Body of pancreas (tissue), 4 donors: Measurements from ENCODE around the gene AGPS.

ENCODE experiments used
- POLR2A ChIP-seq, 3 donors: fragments of 450-650 bp; IDR thresholded peaks; one replicate each; pipeline ENCODE4 v1.6.1; 2016; ENCODE audit warnings: antibody characterized with exemption in 3 of 3, mild to moderate bottlenecking in 2 of 3
- TF ChIP-seq, protein P1 (sequence below), 7 experiments: fragments of 450-650 bp in 4 of 7; fragments of 200-600 bp in 3 of 7; sonication (generic) in 3 of 7; IDR thresholded peaks; one replicate each; pipeline ENCODE4 v1.5.1; 2016 to 2019; ENCODE audit warnings: antibody characterized with exemption in 7 of 7

DNA sequence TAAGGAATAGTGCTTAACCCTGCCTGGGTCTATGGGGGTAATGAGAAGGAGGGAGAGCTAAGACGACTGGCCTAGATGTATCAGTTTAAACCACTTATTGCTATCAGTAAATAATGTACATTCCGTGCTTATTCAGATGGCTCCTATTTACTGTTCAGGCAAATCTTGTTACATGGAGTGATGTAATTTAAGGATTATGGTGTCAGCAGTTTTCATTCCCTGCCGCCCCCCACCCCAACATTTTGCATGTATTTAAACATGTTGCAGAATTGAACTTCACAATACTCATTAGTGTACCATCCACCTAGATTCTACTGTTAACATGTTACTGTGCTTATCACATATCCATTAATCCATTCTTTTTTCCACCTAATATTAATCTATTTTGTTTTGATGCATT is 11.7 kb downstream of the AGPS start:
- TF ChIP-seq, protein P1, sequence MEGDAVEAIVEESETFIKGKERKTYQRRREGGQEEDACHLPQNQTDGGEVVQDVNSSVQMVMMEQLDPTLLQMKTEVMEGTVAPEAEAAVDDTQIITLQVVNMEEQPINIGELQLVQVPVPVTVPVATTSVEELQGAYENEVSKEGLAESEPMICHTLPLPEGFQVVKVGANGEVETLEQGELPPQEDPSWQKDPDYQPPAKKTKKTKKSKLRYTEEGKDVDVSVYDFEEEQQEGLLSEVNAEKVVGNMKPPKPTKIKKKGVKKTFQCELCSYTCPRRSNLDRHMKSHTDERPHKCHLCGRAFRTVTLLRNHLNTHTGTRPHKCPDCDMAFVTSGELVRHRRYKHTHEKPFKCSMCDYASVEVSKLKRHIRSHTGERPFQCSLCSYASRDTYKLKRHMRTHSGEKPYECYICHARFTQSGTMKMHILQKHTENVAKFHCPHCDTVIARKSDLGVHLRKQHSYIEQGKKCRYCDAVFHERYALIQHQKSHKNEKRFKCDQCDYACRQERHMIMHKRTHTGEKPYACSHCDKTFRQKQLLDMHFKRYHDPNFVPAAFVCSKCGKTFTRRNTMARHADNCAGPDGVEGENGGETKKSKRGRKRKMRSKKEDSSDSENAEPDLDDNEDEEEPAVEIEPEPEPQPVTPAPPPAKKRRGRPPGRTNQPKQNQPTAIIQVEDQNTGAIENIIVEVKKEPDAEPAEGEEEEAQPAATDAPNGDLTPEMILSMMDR (IDR thresholded peaks at IDR 0.05): no peak
- TF ChIP-seq POLR2A (IDR thresholded peaks at IDR 0.05): no peak
